Neuronal stem cell (in vitro differentiated cells): ENCODE results near the gene GXYLT1.

Experiments
- DNase-seq: peaks from one replicate; pipeline ENCODE4 v3.0.0-alpha.2; 2013; ENCODE audit warnings: low spot score
- H2AFZ ChIP-seq: one replicate; pipeline ENCODE4 v1.6.1; 2013; ENCODE audit warnings: mild to moderate bottlenecking, low read length, inconsistent platforms
- H2AK5ac ChIP-seq: 2 replicates; pipeline ENCODE4 v1.6.1; 2013; ENCODE audit warnings: low read depth, mild to moderate bottlenecking, inconsistent platforms, low read length, moderate library complexity, mixed read lengths
- H2BK120ac ChIP-seq: 2 replicates; pipeline ENCODE4 v1.6.1; 2013; ENCODE audit warnings: low read depth, mild to moderate bottlenecking, inconsistent platforms, low read length, moderate library complexity, mixed read lengths
- H2BK12ac ChIP-seq: one replicate; pipeline ENCODE4 v1.6.1; 2013; ENCODE audit warnings: low read length, inconsistent platforms
- H2BK15ac ChIP-seq: 2 replicates; pipeline ENCODE4 v1.6.1; 2013; ENCODE audit warnings: mild to moderate bottlenecking, low read length, inconsistent platforms, mixed read lengths
- H2BK5ac ChIP-seq: one replicate; pipeline ENCODE4 v1.6.1; 2013; ENCODE audit warnings: inconsistent platforms, mild to moderate bottlenecking, low read length, moderate library complexity
- H3K14ac ChIP-seq: one replicate; pipeline ENCODE4 v1.6.1; 2013; ENCODE audit warnings: low read length, inconsistent platforms
- H3K18ac ChIP-seq: 2 replicates; pipeline ENCODE4 v1.6.1; 2013; ENCODE audit warnings: low read length, inconsistent platforms
- H3K23ac ChIP-seq: 2 replicates; pipeline ENCODE4 v1.6.1; 2013; ENCODE audit warnings: low read depth, mild to moderate bottlenecking, mixed read lengths, low read length, inconsistent platforms; ENCODE audit not compliant: poor library complexity
- H3K27ac ChIP-seq: replicated peaks from 3 replicates; pipeline ENCODE4 v1.5.1; 2013; ENCODE audit warnings: low read length, inconsistent platforms
- H3K27me3 ChIP-seq, 3 experiments: 2 replicates each; pipeline ENCODE4 v1.6.1; 2013; ENCODE audit warnings: low read length in 3 of 3, mild to moderate bottlenecking in 2 of 3, inconsistent platforms in 1 of 3, low read depth in 1 of 3, mixed read lengths in 1 of 3, moderate library complexity in 1 of 3; ENCODE audit not compliant: control insufficient read depth in 3 of 3, insufficient read depth in 3 of 3
- H3K36me3 ChIP-seq, 2 donors: replicated peaks in 1 of 2; 2 replicates each; pipeline ENCODE4 v1.6.1; 2013; ENCODE audit warnings: low read length in 2 of 2; ENCODE audit not compliant: control insufficient read depth in 2 of 2, insufficient read depth in 2 of 2
- H3K4ac ChIP-seq: 2 replicates; pipeline ENCODE4 v1.6.1; 2013; ENCODE audit warnings: inconsistent platforms, mild to moderate bottlenecking, low read length, moderate library complexity
- H3K4me1 ChIP-seq, 2 donors: 1 replicate in 1 of 2; 2 replicates in 1 of 2; pipeline ENCODE4 v1.6.1; 2013; ENCODE audit warnings: low read length in 2 of 2, low read depth in 1 of 2; ENCODE audit not compliant: control insufficient read depth in 2 of 2, insufficient read depth in 1 of 2
- H3K4me2 ChIP-seq: one replicate; pipeline ENCODE4 v1.6.1; 2013; ENCODE audit warnings: mild to moderate bottlenecking, low read length, inconsistent platforms; ENCODE audit not compliant: insufficient read depth, poor library complexity, severe bottlenecking
- H3K4me3 ChIP-seq, 2 donors: 2 replicates each; pipeline ENCODE4 v1.5.1; 2013; ENCODE audit warnings: low read length in 2 of 2, mild to moderate bottlenecking in 2 of 2, inconsistent platforms in 1 of 2, moderate library complexity in 1 of 2
- H3K79me1 ChIP-seq: one replicate; pipeline ENCODE4 v1.6.1; 2013; ENCODE audit warnings: low read depth, mild to moderate bottlenecking, inconsistent platforms, low read length, moderate library complexity
- H3K9ac ChIP-seq: one replicate; pipeline ENCODE4 v1.6.1; 2013; ENCODE audit warnings: mild to moderate bottlenecking, low read depth, low read length, inconsistent platforms; ENCODE audit not compliant: poor library complexity
- H3K9me3 ChIP-seq, 2 donors: replicated peaks in 1 of 2; 2 replicates each; pipeline versions ENCODE3 to v1.6.1; 2013; ENCODE audit warnings: low read length in 2 of 2, mild to moderate bottlenecking in 2 of 2, inconsistent platforms in 1 of 2, low read depth in 1 of 2, mixed read lengths in 1 of 2, moderate library complexity in 1 of 2; ENCODE audit not compliant: control insufficient read depth in 2 of 2, insufficient read depth in 1 of 2
- H4K8ac ChIP-seq: one replicate; pipeline ENCODE4 v1.6.1; 2013; ENCODE audit warnings: low read depth, mild to moderate bottlenecking, inconsistent platforms, low read length, moderate library complexity
- H4K91ac ChIP-seq: one replicate; pipeline ENCODE4 v1.6.1; 2013; ENCODE audit warnings: low read length, low read depth, mild to moderate bottlenecking, inconsistent platforms; ENCODE audit not compliant: poor library complexity
- WGBS, 2 donors: extraction: QIAGEN DNeasy Blood & Tissue Kit; methylation state at CpG; one replicate each; pipeline ENCODE4 v1.1.7; 2013; ENCODE audit warnings: missing lambda C conversion rate in 2 of 2, mixed read lengths in 1 of 2; ENCODE audit not compliant: insufficient read length in 2 of 2, insufficient replicate concordance in 1 of 2; ENCODE audit errors: extremely low coverage in 2 of 2; 5-methylcytosine and 5-hydroxymethylcytosine counted together

The GXYLT1 gene

DNA sequence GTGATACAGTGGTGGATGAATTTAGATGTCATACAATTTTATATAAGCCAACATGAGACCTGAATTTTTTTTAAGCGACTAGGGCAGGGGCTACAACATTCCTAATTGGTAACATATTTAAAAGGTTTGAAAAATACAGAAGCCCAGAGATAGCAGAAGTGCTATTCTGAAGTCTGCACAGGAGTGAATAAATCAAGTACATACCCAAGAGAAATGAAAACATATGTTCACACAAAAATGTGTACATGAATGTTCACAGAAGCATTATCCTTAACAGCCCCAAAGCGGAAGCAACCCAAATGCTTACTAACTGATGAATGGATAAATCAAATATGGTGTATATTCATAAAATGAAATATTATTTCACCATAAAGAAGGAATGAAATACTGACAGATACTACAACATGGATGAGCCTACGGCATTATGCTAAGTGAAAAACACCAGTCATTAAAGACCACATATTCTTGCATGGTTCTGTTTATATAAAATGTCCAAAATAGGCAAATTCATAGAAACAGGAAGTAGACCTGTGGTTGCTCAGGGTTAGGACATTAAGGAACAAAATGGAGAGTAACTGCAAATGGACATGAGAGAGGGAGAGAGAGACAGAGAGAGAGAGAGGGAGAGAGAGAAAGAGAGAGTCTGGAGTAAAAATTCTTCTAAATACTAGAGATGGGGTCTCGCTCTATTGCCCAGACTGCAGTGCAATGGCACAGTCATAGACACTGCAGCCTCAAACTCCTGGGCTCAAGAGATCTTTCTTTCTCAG, 28.0 kb upstream of the GXYLT1 start:
- WGBS, 2 donors: no CpG with 5 or more reads among the region's 4 CpGs
- Histone ChIP-seq H2AK5ac (no peak overlapping the region), H3K4ac (no peak overlapping the region), H3K79me1 (no peaks in the 10 kb centered on the region), H3K9ac (no peak overlapping the region), H3K36me3 (peaks cover 0 to 9% of the 10 kb centered on the region in 2 donors), H3K27ac (no peak overlapping the region), H3K18ac (no peak overlapping the region), H2BK12ac (no peak overlapping the region), H2AFZ (no peak overlapping the region), H3K4me2 (no peak overlapping the region), H4K8ac (no peak overlapping the region), H3K14ac (no peak overlapping the region), H3K9me3 (peaks cover 0 to 6% of the 10 kb centered on the region in 2 donors), H2BK15ac (no peak overlapping the region), H3K4me1 (no peaks in the 10 kb centered on the region), H2BK120ac (no peak overlapping the region), H3K23ac (no peak overlapping the region), H4K91ac (no peak overlapping the region), H3K4me3 (no peak overlapping the region), H3K27me3 (no peaks in the 10 kb centered on the region), H2BK5ac (no peak overlapping the region)
- no peak for DNase-seq

DNA sequence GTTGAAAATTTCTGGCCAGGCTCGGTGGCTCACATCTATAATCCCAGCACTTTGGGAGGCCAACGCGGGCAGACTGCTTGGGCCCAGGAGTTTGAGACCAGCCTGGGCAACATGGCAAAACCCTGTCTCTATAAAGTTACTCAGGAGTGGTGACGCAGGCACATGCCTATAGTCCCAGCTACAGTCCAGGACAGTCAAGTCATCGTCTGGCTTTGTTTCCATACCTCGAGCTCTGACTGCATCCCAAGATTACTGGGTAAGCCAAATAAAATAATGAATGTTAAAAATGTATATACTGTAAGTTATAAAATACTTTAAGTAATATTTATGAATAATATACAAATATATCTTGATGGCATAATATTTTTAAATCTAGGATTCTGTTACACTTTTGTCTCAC, 23.0 kb upstream of the GXYLT1 start:
- no peaks in the 10 kb centered on the region for H3K79me1 ChIP-seq
- no peak overlapping the region for H3K9ac ChIP-seq
- no peak overlapping the region for H3K23ac ChIP-seq
- no peak overlapping the region for H2BK12ac ChIP-seq
- no peaks in the 10 kb centered on the region for H3K9me3 ChIP-seq
- H3K14ac ChIP-seq: no peak overlapping the region
- no peak overlapping the region for H3K27ac ChIP-seq
- H3K27me3 ChIP-seq: no peaks in the 10 kb centered on the region
- H2AFZ ChIP-seq: no peak overlapping the region
- H3K36me3 ChIP-seq: peaks cover 0 to 9% of the 10 kb centered on the region in 2 donors
- H4K91ac ChIP-seq: no peak overlapping the region
- WGBS, 2 donors: no CpG with 5 or more reads among the region's 6 CpGs
- no peak overlapping the region for H2BK120ac ChIP-seq
- no peak overlapping the region for H3K4me2 ChIP-seq
- H3K18ac ChIP-seq: no peak overlapping the region
- no peak for DNase-seq
- no peak overlapping the region for H2AK5ac ChIP-seq
- H3K4ac ChIP-seq: no peak overlapping the region
- no peak overlapping the region for H2BK15ac ChIP-seq
- no peak overlapping the region for H4K8ac ChIP-seq
- H2BK5ac ChIP-seq: no peak overlapping the region
- no peak overlapping the region for H3K4me3 ChIP-seq
- H3K4me1 ChIP-seq: no peaks in the 10 kb centered on the region

DNA sequence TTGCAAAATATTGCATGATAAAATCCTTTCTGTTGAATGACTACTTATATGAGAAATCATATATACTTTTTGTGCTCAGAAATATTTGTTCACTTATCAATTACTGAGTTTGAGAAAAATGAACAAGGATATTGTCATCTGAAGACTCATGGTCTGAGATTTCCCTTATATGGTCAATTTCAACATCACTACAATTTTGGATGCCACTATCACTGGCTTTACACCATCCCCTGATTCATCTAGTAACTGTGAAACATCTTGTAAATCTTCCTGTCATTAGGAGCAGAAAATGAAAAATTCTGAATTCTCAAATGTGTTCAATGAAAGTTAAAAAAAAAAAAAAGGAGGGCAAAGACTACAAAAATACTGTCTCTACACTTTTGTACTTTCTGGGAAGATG, 21.8 kb upstream of the GXYLT1 start:
- H3K9me3 ChIP-seq: no peaks in the 10 kb centered on the region
- H2BK15ac ChIP-seq: no peak overlapping the region
- H3K14ac ChIP-seq: no peak overlapping the region

DNA sequence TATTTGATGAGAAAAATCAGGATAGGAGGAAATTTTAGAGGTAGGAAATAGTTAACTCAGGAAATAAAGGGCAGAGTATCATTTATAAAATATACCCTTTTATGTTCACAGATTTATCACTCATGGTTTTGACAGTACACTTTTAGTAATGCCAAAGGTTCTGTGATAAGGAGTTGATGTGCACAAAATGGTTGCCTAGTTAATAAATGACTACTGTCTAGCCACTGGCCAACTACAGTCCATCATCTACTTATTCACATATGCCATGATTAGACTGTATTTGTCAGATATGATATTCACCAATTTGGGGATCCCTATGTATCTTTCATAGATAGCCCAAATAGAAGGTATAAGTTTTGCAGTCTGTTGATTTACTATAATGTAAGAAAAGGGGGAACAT, 19.2 kb upstream of the GXYLT1 start:
- no peaks in the 10 kb centered on the region for H3K27me3 ChIP-seq
- no peak overlapping the region for H2AFZ ChIP-seq
- no peaks in the 10 kb centered on the region for H3K4me1 ChIP-seq
- H3K4me2 ChIP-seq: no peak overlapping the region
- H2AK5ac ChIP-seq: no peak overlapping the region
- no peaks in the 10 kb centered on the region for H3K9me3 ChIP-seq
- H3K23ac ChIP-seq: no peak overlapping the region
- no peak overlapping the region for H4K8ac ChIP-seq
- no peak overlapping the region for H3K14ac ChIP-seq
- no peak overlapping the region for H3K4ac ChIP-seq
- H3K4me3 ChIP-seq: no peak overlapping the region
- no peak overlapping the region for H2BK12ac ChIP-seq
- H3K9ac ChIP-seq: no peak overlapping the region
- H3K18ac ChIP-seq: no peak overlapping the region
- H4K91ac ChIP-seq: no peak overlapping the region
- H2BK5ac ChIP-seq: no peak overlapping the region
- no peak for DNase-seq
- no peaks in the 10 kb centered on the region for H3K79me1 ChIP-seq
- no peak overlapping the region for H3K27ac ChIP-seq
- H2BK15ac ChIP-seq: no peak overlapping the region
- no peak overlapping the region for H2BK120ac ChIP-seq
- H3K36me3 ChIP-seq: peaks cover 0 to 31% of the 10 kb centered on the region in 2 donors

More for the DNA sequence above, 21.8 kb upstream of the GXYLT1 start:
- Histone ChIP-seq H2AK5ac (no peak overlapping the region), H3K4ac (no peak overlapping the region), H4K8ac (no peak overlapping the region), H3K18ac (no peak overlapping the region), H3K4me1 (no peaks in the 10 kb centered on the region), H3K9ac (no peak overlapping the region), H2BK120ac (no peak overlapping the region), H3K36me3 (peaks cover 0 to 9% of the 10 kb centered on the region in 2 donors), H4K91ac (no peak overlapping the region), H2BK5ac (no peak overlapping the region), H2AFZ (no peak overlapping the region), H2BK12ac (no peak overlapping the region), H3K23ac (no peak overlapping the region), H3K4me3 (no peak overlapping the region), H3K27ac (no peak overlapping the region), H3K79me1 (no peaks in the 10 kb centered on the region), H3K27me3 (no peaks in the 10 kb centered on the region), H3K4me2 (no peak overlapping the region)
- no peak for DNase-seq
